PC-9 (cell line): ENCODE measurements around the gene ZNF273. TPM values are rescaled to one million over a fixed set of nuclear protein-coding genes. Genes with fewer than 3 reads are reported as not detected.
"Not testable (repeated sequence)": the region's sequence is repeated elsewhere in the genome, so short reads cannot be mapped to it uniquely, and the experiment has no call there.

Source experiments
- BruUV-seq: library from RNA; stranded (reverse); fragments of 400-500 nt; replicated peaks from 2 replicates; lab custom pipeline; 2021; lab: Mats Ljungman, UMichigan
- CTCF ChIA-PET: fragments of 300-600 bp; sonication (Branson Sonifier 250); formaldehyde crosslinking; loops from one replicate; lab custom pipeline; 2022; ENCODE audit warnings: antibody characterized with exemption; lab: Charles Lee
- POLR2A ChIA-PET: fragments of 300-600 bp; sonication (Branson Sonifier 250); formaldehyde crosslinking; loops from one replicate; lab custom pipeline; 2022; ENCODE audit warnings: antibody characterized with exemption; ENCODE audit not compliant: unreplicated experiment; lab: Charles Lee
- DNase-seq, 2 experiments: peaks; one replicate each; pipeline versions ENCODE4 v3.0.0 to v3.0.0-alpha.2; 2015 to 2022; ENCODE audit warnings: mixed read lengths in 1 of 2
- H2AFZ ChIP-seq: fragments of 200-600 bp; sonication (generic); 2 replicates; pipeline ENCODE4 v1.8.1; 2017; ENCODE audit warnings: antibody characterized with exemption
- H3F3A ChIP-seq: fragments of 200-600 bp; sonication (generic); 2 replicates; pipeline ENCODE4 v1.8.1; 2017; ENCODE audit warnings: antibody characterized with exemption, mild to moderate bottlenecking, low read depth; ENCODE audit not compliant: insufficient read depth
- H3K27ac ChIP-seq: fragments of 200-600 bp; sonication (generic); 2 replicates; pipeline ENCODE4 v1.6.1; 2016; ENCODE audit warnings: mixed run types
- H3K27me3 ChIP-seq: fragments of 200-600 bp; sonication (generic); 2 replicates; pipeline ENCODE4 v1.6.1; 2016; ENCODE audit warnings: low read depth, mixed run types; ENCODE audit not compliant: insufficient read depth
- H3K36me3 ChIP-seq: fragments of 200-600 bp; sonication (generic); 2 replicates; pipeline ENCODE4 v1.6.1; 2016; ENCODE audit warnings: low read depth, mixed run types
- H3K4me1 ChIP-seq: fragments of 200-600 bp; sonication (generic); replicated peaks from 2 replicates; pipeline ENCODE4 v1.6.1; 2016; ENCODE audit warnings: mixed run types; ENCODE audit not compliant: insufficient read depth
- H3K4me2 ChIP-seq: fragments of 200-600 bp; sonication (generic); 2 replicates; pipeline ENCODE4 v1.6.1; 2017; ENCODE audit warnings: mixed run types
- H3K4me3 ChIP-seq: fragments of 200-600 bp; sonication (generic); 2 replicates; pipeline ENCODE4 v1.6.1; 2016; ENCODE audit warnings: mixed run types
- H3K79me2 ChIP-seq: fragments of 200-600 bp; sonication (generic); 2 replicates; pipeline ENCODE4 v1.6.1; 2017; ENCODE audit warnings: low read depth, mixed run types
- H3K9me2 ChIP-seq: fragments of 200-600 bp; sonication (generic); 2 replicates; pipeline ENCODE4 v1.8.1; 2017; ENCODE audit warnings: mild to moderate bottlenecking; ENCODE audit not compliant: insufficient read depth
- H3K9me3 ChIP-seq: fragments of 200-600 bp; sonication (generic); 2 replicates; pipeline ENCODE4 v1.8.1; 2016; ENCODE audit warnings: low read depth; ENCODE audit not compliant: insufficient read depth
- H4K20me1 ChIP-seq: fragments of 200-600 bp; sonication (generic); 2 replicates; pipeline ENCODE4 v1.8.1; 2017; ENCODE audit not compliant: insufficient read depth
- CTCF ChIP-seq: fragments of 200-600 bp; sonication (generic); conservative IDR thresholded peaks from 2 replicates; pipeline ENCODE4 v1.6.1; 2017; ENCODE audit warnings: mixed run types, antibody characterized with exemption, mild to moderate bottlenecking, moderate library complexity
- EZH2 ChIP-seq: fragments of 200-600 bp; sonication (generic); IDR thresholded peaks from 2 replicates; pipeline ENCODE4 v1.8.0; 2017; ENCODE audit warnings: antibody characterized with exemption, low read depth
- intact Hi-C: fragments of 100-400 bp; cut with micrococcal nuclease; formaldehyde crosslinking; loops from one replicate; pipeline ENCODE4 v1.10.0; 2022; ENCODE audit not compliant: unreplicated experiment
- total RNA-seq: library from RNA; stranded (reverse); gene quantifications from 2 replicates; pipeline ENCODE4 v1.2.3, GENCODE V29; 2021

Gene ZNF273
- total RNA-seq, 1 experiment from 2014 or later = 4.6 TPM

DNA sequence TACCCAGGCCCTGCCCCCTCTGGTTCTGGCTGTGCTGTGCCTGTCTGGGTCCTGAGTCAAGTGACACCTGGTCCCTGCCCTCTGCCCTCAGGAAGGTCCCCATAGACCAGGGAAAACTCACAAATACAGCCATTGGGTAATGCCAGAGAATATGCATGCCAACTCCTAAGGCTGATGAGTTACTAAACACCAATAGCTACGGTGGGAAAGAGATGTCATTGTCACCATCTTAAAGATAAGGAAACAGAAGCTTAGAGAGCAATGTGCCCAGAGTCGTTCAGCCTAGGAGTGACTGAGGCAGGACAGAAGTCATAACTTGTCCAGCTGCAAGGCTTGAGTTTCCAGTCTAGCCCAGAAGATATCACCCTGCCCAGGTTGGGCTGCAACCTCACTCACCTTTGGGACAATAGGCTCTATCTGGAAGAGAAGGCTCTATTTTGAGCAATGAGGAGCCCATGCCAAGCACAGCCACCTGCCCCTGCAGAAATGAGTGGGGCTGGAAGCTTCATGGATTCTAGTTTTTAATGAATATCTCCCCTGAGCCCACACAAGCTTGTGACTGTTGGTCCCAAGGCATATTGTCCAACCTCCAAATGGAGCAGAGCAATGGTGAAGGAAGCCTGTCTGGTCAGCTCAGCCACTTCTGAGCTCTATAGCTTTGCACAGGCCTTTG is 42.6 kb downstream of the ZNF273 start:
- H3K4me2 ChIP-seq = no peak overlapping the region
- no peak for DNase-seq
- H3K4me3 ChIP-seq = no peak overlapping the region
- ChIA-PET CTCF (no interaction called here), POLR2A (interaction anchor here (0.6 kb wide), 1 partner anchor 62 kb away, joined by 13 read pairs; no protein-coding TSS in a partner anchor)
- no peaks in the 10 kb centered on the region for H3K36me3 ChIP-seq
- intact Hi-C loops = no loop called here
- H2AFZ ChIP-seq = no peak overlapping the region
- no peaks in the 10 kb centered on the region for H3K27me3 ChIP-seq
- H3K79me2 ChIP-seq = no peaks in the 10 kb centered on the region
- H4K20me1 ChIP-seq = no peaks in the 10 kb centered on the region
- no peaks in the 10 kb centered on the region for H3K9me2 ChIP-seq
- H3K27ac ChIP-seq = no peak overlapping the region
- H3F3A ChIP-seq = no peaks in the 10 kb centered on the region
- no peaks in the 10 kb centered on the region; the same call in 1 of the 2 replicates for H3K9me3 ChIP-seq
- H3K4me1 ChIP-seq = no peaks in the 10 kb centered on the region
- TF ChIP-seq CTCF (no peak), EZH2 (no peak)
- no TSS peak for BruUV-seq

GRCh38 chr7:64946772-64947171 is 43.7 kb downstream of the ZNF273 start:
- Histone ChIP-seq H3K9me3 (no peaks in the 10 kb centered on the region; the same call in 1 of the 2 replicates), H2AFZ (no peak overlapping the region), H3K27ac (no peak overlapping the region), H3K4me2 (no peak overlapping the region), H3K79me2 (no peaks in the 10 kb centered on the region), H3K4me1 (no peaks in the 10 kb centered on the region), H4K20me1 (no peaks in the 10 kb centered on the region), H3F3A (no peaks in the 10 kb centered on the region), H3K27me3 (no peaks in the 10 kb centered on the region), H3K4me3 (no peak overlapping the region), H3K9me2 (no peaks in the 10 kb centered on the region), H3K36me3 (no peaks in the 10 kb centered on the region)
- no peak for DNase-seq
- ChIA-PET CTCF (no interaction called here), POLR2A (no interaction called here)
- TF ChIP-seq CTCF = no peak
- no peak for TF ChIP-seq EZH2
- intact Hi-C loops = no loop called here
- no TSS peak for BruUV-seq

- Histone ChIP-seq H3K36me3 (no peaks in the 10 kb centered on the region), H3K9me3 (no peaks in the 10 kb centered on the region; the same call in 1 of the 2 replicates), H3K27me3 (no peaks in the 10 kb centered on the region), H3K4me1 (no peaks in the 10 kb centered on the region), H3K79me2 (no peaks in the 10 kb centered on the region), H3K4me3 (no peak overlapping the region), H3F3A (no peaks in the 10 kb centered on the region), H3K9me2 (no peaks in the 10 kb centered on the region), H4K20me1 (no peaks in the 10 kb centered on the region), H3K27ac (no peak overlapping the region), H2AFZ (no peak overlapping the region), H3K4me2 (no peak overlapping the region)
- intact Hi-C loops = no loop called here
- TF ChIP-seq EZH2 = no peak
- no peak for TF ChIP-seq CTCF
- ChIA-PET POLR2A (no interaction called here), CTCF (no interaction called here)
- no peak for DNase-seq
- BruUV-seq = no TSS peak
Measured at GRCh38 chr7:64947252-64948000, 44.4 kb downstream of the ZNF273 start.

GRCh38 chr7:64948774-64949173 is 45.7 kb downstream of the ZNF273 start:
- DNase-seq, H3K27ac ChIP-seq, H3K4me2 ChIP-seq, H3K36me3 ChIP-seq, CTCF ChIA-PET, H4K20me1 ChIP-seq, POLR2A ChIA-PET, H3K4me1 ChIP-seq, BruUV-seq, H3K9me2 ChIP-seq, intact Hi-C loops, H3K4me3 ChIP-seq, H3F3A ChIP-seq, H3K27me3 ChIP-seq, H2AFZ ChIP-seq, H3K79me2 ChIP-seq, H3K9me3 ChIP-seq: not testable (repeated sequence)

DNA sequence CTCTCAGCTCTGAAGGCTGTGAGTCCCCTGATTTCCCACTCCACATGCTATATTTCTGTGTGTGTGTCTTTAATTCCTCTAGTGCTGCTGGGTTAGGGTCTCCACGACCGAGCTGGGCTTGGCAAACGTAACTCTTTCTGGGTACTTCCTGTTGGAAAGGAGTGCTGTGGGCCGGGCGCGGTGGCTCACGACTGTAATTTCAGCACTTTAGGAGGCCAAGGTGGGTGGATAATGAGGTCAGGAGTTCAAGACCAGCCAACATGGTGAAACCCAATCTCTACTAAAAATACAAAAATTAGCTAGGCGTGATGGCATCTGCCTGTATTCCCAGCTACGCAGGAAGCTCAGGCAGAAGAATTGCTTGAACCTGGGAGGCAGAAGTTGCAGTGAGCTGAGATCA is 47.6 kb downstream of the ZNF273 start:
- H3K4me2 ChIP-seq, H3K36me3 ChIP-seq, BruUV-seq, H3K27ac ChIP-seq, H2AFZ ChIP-seq, DNase-seq, H3K4me1 ChIP-seq, H3K79me2 ChIP-seq, H3K9me2 ChIP-seq, H3K27me3 ChIP-seq, H3K4me3 ChIP-seq, POLR2A ChIA-PET, H4K20me1 ChIP-seq, H3F3A ChIP-seq, H3K9me3 ChIP-seq: not testable (repeated sequence)
- CTCF ChIA-PET = interaction anchor here (1.0 kb wide), 1 partner anchor 87 kb away, joined by 12 read pairs; no protein-coding TSS in a partner anchor
- intact Hi-C loops = loop anchor here (1.0 kb wide), 1 partner anchor 357 kb away; no protein-coding TSS in a partner anchor
